Progenitor cell of endocrine pancreas (in vitro differentiated cells): ENCODE measurements around the gene BCAS2. TPM values are rescaled to one million over a fixed set of nuclear protein-coding genes. Genes with fewer than 3 reads are reported as not detected.

ENCODE experiments used
- DNase-seq: peaks from one replicate; pipeline ENCODE4 v3.0.0; 2021; ENCODE audit warnings: low spot score; ENCODE audit not compliant: unreplicated experiment
- H3K27ac Mint-ChIP-seq: 2 replicates; pipeline ENCODE4 v1.8.0; 2021; ENCODE audit warnings: mild to moderate bottlenecking, moderate library complexity, mixed read lengths
- H3K27me3 Mint-ChIP-seq: 2 replicates; pipeline ENCODE4 v1.8.0; 2021; ENCODE audit warnings: mixed read lengths
- H3K36me3 Mint-ChIP-seq: 2 replicates; pipeline ENCODE4 v1.8.0; 2022; ENCODE audit warnings: mixed read lengths; ENCODE audit not compliant: insufficient read depth
- H3K4me1 Mint-ChIP-seq: 2 replicates; pipeline ENCODE4 v1.8.0; 2021; ENCODE audit warnings: low read depth, mixed read lengths
- H3K4me3 Mint-ChIP-seq: 2 replicates; pipeline ENCODE4 v1.8.0; 2021; ENCODE audit warnings: low read depth, mild to moderate bottlenecking, moderate library complexity, mixed read lengths
- H3K9me3 Mint-ChIP-seq: 2 replicates; pipeline ENCODE4 v1.8.0; 2021; ENCODE audit warnings: low read depth, mixed read lengths
- CTCF ChIP-seq: fragments of 200-600 bp; sonication (generic); IDR thresholded peaks from one replicate; pipeline ENCODE4 v1.5.0; 2021; ENCODE audit warnings: antibody characterized with exemption, mild to moderate bottlenecking; ENCODE audit not compliant: unreplicated experiment
- long read RNA-seq: library from polyadenylated mRNA; unstranded; transcript quantifications from one replicate; pipeline ENCODE4 v2.0.0, GENCODE V29; 2020
- total RNA-seq: library from RNA; stranded (reverse); gene quantifications from 2 replicates; pipeline ENCODE4 v1.2.1, GENCODE V29; 2021

Gene BCAS2
- total RNA-seq, result 57.6 and 58.5 TPM in 2 replicates
- long read RNA-seq, transcript BCAS2-201 (7 exons, 1,299 nt), result major isoform, 158 of 166 reads
- long read RNA-seq, partial matches to known transcripts, result 1 of 166 reads
- long read RNA-seq, other reads (novel, unspliced or antisense), result 7 of 166 reads

GRCh38 chr1:114581335-114582287, at the start of gene BCAS2:
Gene BCAS2 (minus strand): TSS chr1:114581615. CDS start chr1:114581591, 24 bp downstream.
- no peaks in the 10 kb centered on the region for H3K27me3 Mint-ChIP-seq
- peaks cover 8% of the 10 kb centered on the region for H3K36me3 Mint-ChIP-seq
- H3K9me3 Mint-ChIP-seq, result no peaks in the 10 kb centered on the region
- H3K4me3 Mint-ChIP-seq, result peak within 1 kb of the TSS; percentile 99
- peak within 1 kb of the TSS; percentile 99 for H3K27ac Mint-ChIP-seq
- peaks cover 10% of the 10 kb centered on the region for H3K4me1 Mint-ChIP-seq
- peak; percentile 81 for DNase-seq
- TF ChIP-seq CTCF, result no peak

- no peak for DNase-seq
- H3K27me3 Mint-ChIP-seq, result no peaks in the 10 kb centered on the region
- no peak for TF ChIP-seq CTCF
- no peak overlapping the region for H3K4me3 Mint-ChIP-seq
- peaks cover 2% of the 10 kb centered on the region for H3K4me1 Mint-ChIP-seq
- no peaks in the 10 kb centered on the region for H3K36me3 Mint-ChIP-seq
- H3K9me3 Mint-ChIP-seq, result no peaks in the 10 kb centered on the region
- no peak overlapping the region for H3K27ac Mint-ChIP-seq
Observed at GRCh38 chr1:114627107-114627506, 45.7 kb upstream of the BCAS2 start.

GRCh38 chr1:114623364-114623763, 41.9 kb upstream of the BCAS2 start:
- H3K4me1 Mint-ChIP-seq, result peaks cover 2% of the 10 kb centered on the region
- H3K4me3 Mint-ChIP-seq, result no peak overlapping the region
- H3K9me3 Mint-ChIP-seq, result no peaks in the 10 kb centered on the region
- TF ChIP-seq CTCF, result no peak
- H3K27me3 Mint-ChIP-seq, result no peaks in the 10 kb centered on the region
- no peak overlapping the region for H3K27ac Mint-ChIP-seq
- H3K36me3 Mint-ChIP-seq, result peaks cover 2% of the 10 kb centered on the region
- no peak for DNase-seq

GRCh38 chr1:114620419-114620818, 39.0 kb upstream of the BCAS2 start:
- no peaks in the 10 kb centered on the region for H3K4me1 Mint-ChIP-seq
- no peak for TF ChIP-seq CTCF

GRCh38 chr1:114618606-114619005, 37.2 kb upstream of the BCAS2 start:
- no peak for TF ChIP-seq CTCF
- peaks cover 17% of the 10 kb centered on the region for H3K36me3 Mint-ChIP-seq
- no peaks in the 10 kb centered on the region for H3K27me3 Mint-ChIP-seq
- H3K4me1 Mint-ChIP-seq, result no peaks in the 10 kb centered on the region
- H3K9me3 Mint-ChIP-seq, result no peaks in the 10 kb centered on the region
- DNase-seq, result no peak
- H3K27ac Mint-ChIP-seq, result no peak overlapping the region
- no peak overlapping the region for H3K4me3 Mint-ChIP-seq

More at GRCh38 chr1:114620419-114620818, 39.0 kb upstream of the BCAS2 start:
- Mint-ChIP-seq H3K27ac (no peak overlapping the region), H3K36me3 (peaks cover 9% of the 10 kb centered on the region), H3K27me3 (no peaks in the 10 kb centered on the region), H3K9me3 (no peaks in the 10 kb centered on the region), H3K4me3 (no peak overlapping the region)
- DNase-seq, result no peak
